Testis (tissue), 3 donors: Measurements from ENCODE around the gene KCNQ1. TPM values are rescaled to one million over a fixed set of nuclear protein-coding genes. Genes with fewer than 3 reads are reported as not detected.

Source experiments
- DNase-seq: peaks from one replicate; pipeline ENCODE4 v3.0.0-alpha.2; 2019
- H3K27ac ChIP-seq, 2 donors: fragments of 200-600 bp; sonication (generic); one replicate each; pipeline ENCODE4 v1.5.1; 2019
- H3K27me3 ChIP-seq: fragments of 200-600 bp; sonication (generic); one replicate; pipeline ENCODE4 v1.5.1; 2019
- H3K36me3 ChIP-seq: fragments of 200-600 bp; sonication (generic); one replicate; pipeline ENCODE4 v1.5.1; 2017; ENCODE audit warnings: low read depth; ENCODE audit errors: missing control alignments
- H3K4me1 ChIP-seq: fragments of 200-600 bp; sonication (generic); one replicate; pipeline ENCODE4 v1.5.1; 2019
- H3K4me3 ChIP-seq, 2 donors: fragments of 200-600 bp; sonication (generic); one replicate each; pipeline ENCODE4 v1.5.1; 2017 to 2019
- H3K9me3 ChIP-seq: fragments of 200-600 bp; sonication (generic); one replicate; pipeline ENCODE4 v1.5.1; 2017
- POLR2A ChIP-seq: fragments of 450-650 bp; IDR thresholded peaks from one replicate; pipeline ENCODE4 v1.6.1; 2017; ENCODE audit warnings: antibody characterized with exemption, mild to moderate bottlenecking, moderate library complexity
- WGBS, 2 donors: methylation state at CpG; one replicate each; pipeline ENCODE4 v1.1.5; 2018; 5-methylcytosine and 5-hydroxymethylcytosine counted together
- intact Hi-C: fragments of 100-400 bp; cut with DNase I; formaldehyde crosslinking; loops from one replicate; pipeline ENCODE4 v1.15.1; 2023; ENCODE audit warnings: low total_unique reads
- polyA plus RNA-seq: library from polyadenylated mRNA; stranded (reverse); fragments of 350-450 nt; fragmentation: Illumina TruSeq; extraction: RNeasy Lipid Tissue Mini Kit (QIAGEN cat#74804); gene quantifications from one replicate; pipeline ENCODE4 v1.2.3, GENCODE V29; 2014; ENCODE audit warnings: low read depth, low replicate concordance; ENCODE audit not compliant: insufficient read depth
- total RNA-seq, 2 donors: library from RNA; depleted of rRNA; stranded (reverse); fragments of >200 nt; gene quantifications; one replicate each; pipeline ENCODE4 v1.2.3, GENCODE V29; 2016
- TF ChIP-seq, protein P1 (sequence below), 3 experiments: fragments of 450-650 bp in 2 of 3; fragments of 200-600 bp in 1 of 3; sonication (generic) in 1 of 3; IDR thresholded peaks; one replicate each; pipeline ENCODE4 v1.5.1; 2016 to 2019; ENCODE audit warnings: antibody characterized with exemption in 3 of 3, mild to moderate bottlenecking in 2 of 3, moderate library complexity in 1 of 3

The KCNQ1 gene
- total and polyA plus RNA-seq, 3 donors from 2014 or later: 6.0 to 24.2 (median 12.8) TPM

DNA sequence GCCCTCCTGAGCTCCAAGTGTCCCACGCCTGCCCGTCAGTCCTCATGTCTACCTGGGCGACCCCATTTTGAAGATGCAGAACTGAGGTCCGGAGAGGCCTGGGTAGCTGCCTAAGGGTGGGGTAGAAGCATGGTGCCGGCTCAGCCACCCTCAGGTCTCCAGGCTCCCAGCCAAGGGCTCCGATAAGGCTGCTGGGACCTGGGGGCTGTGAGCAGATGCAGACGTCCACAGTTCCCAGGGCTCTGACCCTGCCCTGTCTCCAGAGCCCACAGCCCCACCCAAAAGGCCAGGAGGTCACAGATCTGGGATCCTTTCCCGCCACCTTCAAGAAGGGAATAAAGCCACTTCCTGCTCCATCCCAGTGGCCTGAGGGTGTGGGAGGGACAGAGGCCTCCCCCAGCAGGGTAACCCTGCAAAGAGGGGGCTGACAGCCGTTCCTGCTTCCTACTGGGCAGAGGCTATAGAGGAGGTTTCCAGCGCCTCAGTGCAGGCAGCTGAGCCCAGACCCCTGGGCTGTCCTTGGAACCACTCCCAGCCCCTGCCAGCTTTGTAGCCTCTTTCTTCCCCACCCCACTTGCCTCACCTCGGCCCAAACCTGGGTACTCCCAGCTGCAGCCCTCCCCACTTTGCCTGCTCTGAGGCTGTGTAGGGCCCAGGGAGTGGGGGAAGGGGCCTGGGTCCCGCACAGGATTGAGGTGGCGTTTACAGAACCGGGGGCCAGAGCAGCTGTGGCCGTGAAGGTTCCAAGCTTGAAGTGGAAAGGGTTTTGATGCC, 355.3 kb downstream of the KCNQ1 start:
- 78 to 83% methylated on average over 7 to 15 of the region's 15 CpGs for WGBS, 2 donors
- TF ChIP-seq POLR2A: no peak
- TF ChIP-seq, protein P1, sequence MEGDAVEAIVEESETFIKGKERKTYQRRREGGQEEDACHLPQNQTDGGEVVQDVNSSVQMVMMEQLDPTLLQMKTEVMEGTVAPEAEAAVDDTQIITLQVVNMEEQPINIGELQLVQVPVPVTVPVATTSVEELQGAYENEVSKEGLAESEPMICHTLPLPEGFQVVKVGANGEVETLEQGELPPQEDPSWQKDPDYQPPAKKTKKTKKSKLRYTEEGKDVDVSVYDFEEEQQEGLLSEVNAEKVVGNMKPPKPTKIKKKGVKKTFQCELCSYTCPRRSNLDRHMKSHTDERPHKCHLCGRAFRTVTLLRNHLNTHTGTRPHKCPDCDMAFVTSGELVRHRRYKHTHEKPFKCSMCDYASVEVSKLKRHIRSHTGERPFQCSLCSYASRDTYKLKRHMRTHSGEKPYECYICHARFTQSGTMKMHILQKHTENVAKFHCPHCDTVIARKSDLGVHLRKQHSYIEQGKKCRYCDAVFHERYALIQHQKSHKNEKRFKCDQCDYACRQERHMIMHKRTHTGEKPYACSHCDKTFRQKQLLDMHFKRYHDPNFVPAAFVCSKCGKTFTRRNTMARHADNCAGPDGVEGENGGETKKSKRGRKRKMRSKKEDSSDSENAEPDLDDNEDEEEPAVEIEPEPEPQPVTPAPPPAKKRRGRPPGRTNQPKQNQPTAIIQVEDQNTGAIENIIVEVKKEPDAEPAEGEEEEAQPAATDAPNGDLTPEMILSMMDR (IDR thresholded peaks at IDR 0.05): no peak

DNA sequence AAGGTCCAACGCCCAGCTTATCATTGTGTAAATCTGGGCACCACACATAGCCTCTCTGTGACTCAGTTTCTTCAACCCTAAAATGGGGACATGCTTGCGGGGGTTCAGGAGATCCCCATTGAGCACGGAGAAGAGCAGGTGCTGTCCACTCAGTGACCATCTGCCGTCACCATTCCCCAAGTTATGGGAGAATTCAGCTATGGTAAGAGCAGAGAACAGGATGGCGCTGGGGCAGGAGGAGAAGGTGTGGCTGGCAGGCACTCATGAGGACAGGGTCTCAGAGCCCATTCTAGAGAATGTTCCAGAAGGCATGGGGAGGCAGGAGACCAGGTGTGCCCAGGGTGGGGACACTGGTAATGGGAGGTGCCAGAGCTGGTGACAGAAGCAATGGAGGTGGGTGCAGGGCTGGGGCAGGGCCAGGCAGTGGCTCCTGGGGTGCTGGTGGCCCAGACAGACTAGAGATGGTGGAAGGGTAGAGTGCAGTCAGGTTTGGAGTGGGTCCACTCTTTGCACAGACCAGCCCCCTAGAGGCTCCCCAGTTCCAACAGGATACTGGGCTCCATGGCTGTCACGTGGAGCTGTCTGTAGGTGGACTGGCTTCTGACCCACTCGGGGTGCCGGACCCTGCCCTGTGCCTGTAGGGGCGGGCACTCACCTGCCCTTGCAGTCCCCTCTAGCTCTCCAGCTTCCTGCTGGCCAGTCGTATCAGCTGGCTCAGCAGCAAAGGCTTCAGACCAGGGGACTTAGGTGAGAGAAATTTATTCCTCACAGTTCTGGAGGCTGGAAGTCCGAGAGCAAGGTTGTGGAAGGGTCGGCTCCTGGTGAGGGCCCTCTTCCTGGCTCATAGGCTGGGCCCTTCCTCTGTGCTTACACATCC, 356.1 kb downstream of the KCNQ1 start:
- no peaks in the 10 kb centered on the region for H3K36me3 ChIP-seq
- no peaks in the 10 kb centered on the region for H3K9me3 ChIP-seq
- H3K27ac ChIP-seq: no peak overlapping the region
- peak; percentile 8 for DNase-seq
- intact Hi-C loops: no loop called here
- TF ChIP-seq POLR2A: no peak
- TF ChIP-seq, protein P1 (IDR thresholded peaks at IDR 0.05): no peak
- no peak overlapping the region for H3K4me3 ChIP-seq
- no peaks in the 10 kb centered on the region for H3K4me1 ChIP-seq
- H3K27me3 ChIP-seq: no peaks in the 10 kb centered on the region
- 93 to 95% methylated on average over 5 to 12 of the region's 12 CpGs for WGBS, 2 donors

More for the DNA sequence above, 355.3 kb downstream of the KCNQ1 start:
- H3K9me3 ChIP-seq: no peaks in the 10 kb centered on the region
- H3K36me3 ChIP-seq: no peaks in the 10 kb centered on the region
- H3K27me3 ChIP-seq: no peaks in the 10 kb centered on the region
- DNase-seq: peak; percentile 7
- H3K4me3 ChIP-seq: no peak overlapping the region
- no peak overlapping the region for H3K27ac ChIP-seq
- no peaks in the 10 kb centered on the region for H3K4me1 ChIP-seq
- intact Hi-C loops: no loop called here

DNA sequence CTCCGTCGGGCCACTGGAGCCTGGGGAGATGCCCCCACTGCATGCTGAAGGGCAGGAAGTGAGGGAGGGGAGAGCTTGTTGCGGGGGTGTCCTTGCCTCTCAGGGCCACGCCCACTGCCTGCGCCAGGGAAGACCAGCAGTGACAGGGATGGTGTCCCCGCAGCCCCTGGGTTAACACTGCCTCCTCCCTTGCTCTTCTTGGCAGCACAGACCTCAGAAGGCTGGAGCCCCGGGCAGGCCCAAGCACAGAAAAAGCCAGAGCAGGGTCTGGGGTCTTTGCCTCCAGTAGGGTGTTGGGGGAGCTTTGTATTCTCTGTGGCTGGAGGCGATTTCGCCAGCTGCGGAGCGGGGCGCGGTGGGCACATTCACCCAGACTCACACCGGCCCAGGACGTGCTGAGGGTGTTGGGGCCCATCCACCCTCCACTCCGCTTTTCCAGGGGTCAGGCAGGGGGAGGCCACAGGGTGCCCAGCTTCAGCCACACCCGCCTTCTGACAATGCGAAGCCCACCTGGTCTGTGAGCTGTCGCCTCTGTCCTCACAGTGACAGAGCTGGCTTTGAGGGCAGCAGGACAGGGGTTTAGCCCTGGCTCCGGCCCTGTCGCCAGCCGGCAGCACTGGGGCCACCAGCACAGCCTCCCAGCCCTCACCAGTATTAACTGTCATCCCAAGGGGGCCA, 357.0 kb downstream of the KCNQ1 start:
- peak; percentile 10 for DNase-seq
- no peaks in the 10 kb centered on the region for H3K9me3 ChIP-seq
- no peaks in the 10 kb centered on the region for H3K36me3 ChIP-seq
- TF ChIP-seq POLR2A: no peak
- TF ChIP-seq, protein P1 (IDR thresholded peaks at IDR 0.05): no peak
- H3K27ac ChIP-seq: no peak overlapping the region
- intact Hi-C loops: no loop called here
- no peaks in the 10 kb centered on the region for H3K27me3 ChIP-seq
- H3K4me1 ChIP-seq: peaks cover 2% of the 10 kb centered on the region
- no peak overlapping the region for H3K4me3 ChIP-seq
- WGBS, 2 donors: 89 to 92% methylated on average over 10 to 21 of the region's 22 CpGs

DNA sequence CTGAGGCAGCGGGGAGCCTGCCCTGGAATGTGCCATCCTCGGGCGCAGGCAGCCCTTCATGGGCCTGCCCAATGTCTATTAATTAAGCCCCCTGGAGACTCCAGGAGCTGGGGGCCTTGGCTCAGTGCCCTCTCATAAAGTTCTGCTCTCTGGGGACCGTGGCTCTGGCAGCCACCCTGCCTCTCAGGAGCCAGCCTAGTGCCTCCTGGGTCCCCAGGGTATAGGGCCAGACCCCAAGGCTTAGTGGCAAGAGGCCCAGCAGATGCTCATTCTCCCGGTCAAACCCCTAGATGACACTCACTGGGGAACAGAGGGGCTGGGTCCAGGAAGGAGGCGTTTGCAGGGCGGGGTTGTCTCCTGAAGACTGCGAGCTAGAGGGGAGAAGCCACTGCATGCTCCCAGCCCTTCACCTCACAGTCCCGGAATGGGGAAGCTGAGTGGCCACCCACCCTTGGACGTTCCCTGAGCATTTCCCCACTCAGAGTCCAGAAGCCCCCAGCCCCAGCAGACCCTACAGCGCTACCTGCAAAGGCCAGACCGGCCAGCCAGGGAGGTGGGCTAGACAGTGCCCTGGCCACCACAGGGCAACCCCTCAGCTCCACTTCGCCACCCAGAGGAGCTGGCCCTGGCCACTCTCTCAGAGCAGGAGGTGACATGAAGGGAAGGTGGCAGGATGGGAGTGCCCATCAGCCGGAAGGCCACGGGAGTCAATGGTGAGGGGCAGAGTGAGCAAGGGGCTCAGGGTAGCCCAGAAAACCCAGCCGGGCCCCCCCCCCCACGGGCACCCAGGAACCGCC, 357.8 kb downstream of the KCNQ1 start:
- peak; percentile 11 for DNase-seq
- TF ChIP-seq, protein P1 (IDR thresholded peaks at IDR 0.05): no peak
- no peak for TF ChIP-seq POLR2A
- WGBS, 2 donors: 83 to 89% methylated on average over 6 to 18 of the region's 18 CpGs

More for the DNA sequence above, 357.8 kb downstream of the KCNQ1 start:
- intact Hi-C loops: no loop called here
- peaks cover 9% of the 10 kb centered on the region for H3K4me1 ChIP-seq
- H3K27me3 ChIP-seq: no peaks in the 10 kb centered on the region
- no peak overlapping the region for H3K27ac ChIP-seq
- no peak overlapping the region for H3K4me3 ChIP-seq
- no peaks in the 10 kb centered on the region for H3K36me3 ChIP-seq
- no peaks in the 10 kb centered on the region for H3K9me3 ChIP-seq
